NCI-H82 treated with DMSO at 0.1 percent for 48 hours (cell line): Measurements from ENCODE around the gene DHX32.
"Not testable (repeated sequence)": the region's sequence is repeated elsewhere in the genome, so short reads cannot be mapped to it uniquely, and the experiment has no call there.

Experiments
- DNase-seq: peaks from one replicate; lab custom pipeline; 2025; ENCODE audit not compliant: unreplicated experiment; lab: John Stamatoyannopoulos, UW

The DHX32 gene

DNA sequence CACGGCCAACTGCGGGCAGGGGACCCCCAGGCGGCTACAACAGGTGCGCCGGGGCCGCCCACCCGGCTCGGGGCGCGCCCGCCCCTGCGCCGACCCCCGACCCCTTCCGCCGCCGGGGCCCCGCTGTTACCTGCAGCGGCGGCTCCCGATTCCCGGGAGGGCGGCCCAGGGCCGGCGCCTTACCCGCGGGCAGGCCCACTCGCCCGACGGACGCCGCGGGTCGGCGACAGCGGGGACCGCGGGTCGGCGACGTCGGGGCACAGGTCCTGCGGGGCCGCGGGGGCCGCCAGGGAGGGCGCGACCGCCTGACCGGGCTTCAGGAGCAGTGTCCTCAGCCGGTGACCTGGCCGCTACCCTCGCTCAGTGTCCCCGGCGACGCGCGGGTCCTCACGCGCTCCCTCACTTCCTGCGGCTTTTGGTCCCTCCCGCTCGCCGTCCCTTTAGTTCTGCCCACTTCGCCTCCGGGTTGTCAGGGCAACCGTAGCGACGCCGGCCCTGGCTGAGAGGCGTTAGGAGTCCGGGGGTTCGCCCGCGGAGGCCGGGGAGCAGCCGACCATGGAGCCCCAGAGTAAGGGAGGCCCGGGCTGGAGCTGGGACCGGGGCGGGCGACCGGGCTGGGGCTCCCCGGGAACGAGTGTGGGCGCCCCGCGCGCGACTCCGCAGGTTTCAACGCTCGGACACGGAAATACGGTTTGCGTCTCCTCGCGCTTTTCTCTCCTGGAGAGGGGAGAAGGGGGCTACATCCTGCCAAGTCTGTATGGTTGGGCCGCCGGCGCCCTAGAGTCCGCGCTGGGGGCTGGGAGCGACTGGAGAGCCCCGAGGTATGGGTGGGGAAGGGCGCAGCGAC, 15.2 kb upstream of the DHX32 start, which contains the start of gene FANK1:
Gene FANK1, plus strand, starts transcription at position 477 of the 847 bp plus-strand sequence. Its CDS starts 79 bp downstream, at position 556.
- DNase-seq, result not testable (repeated sequence)

DNA sequence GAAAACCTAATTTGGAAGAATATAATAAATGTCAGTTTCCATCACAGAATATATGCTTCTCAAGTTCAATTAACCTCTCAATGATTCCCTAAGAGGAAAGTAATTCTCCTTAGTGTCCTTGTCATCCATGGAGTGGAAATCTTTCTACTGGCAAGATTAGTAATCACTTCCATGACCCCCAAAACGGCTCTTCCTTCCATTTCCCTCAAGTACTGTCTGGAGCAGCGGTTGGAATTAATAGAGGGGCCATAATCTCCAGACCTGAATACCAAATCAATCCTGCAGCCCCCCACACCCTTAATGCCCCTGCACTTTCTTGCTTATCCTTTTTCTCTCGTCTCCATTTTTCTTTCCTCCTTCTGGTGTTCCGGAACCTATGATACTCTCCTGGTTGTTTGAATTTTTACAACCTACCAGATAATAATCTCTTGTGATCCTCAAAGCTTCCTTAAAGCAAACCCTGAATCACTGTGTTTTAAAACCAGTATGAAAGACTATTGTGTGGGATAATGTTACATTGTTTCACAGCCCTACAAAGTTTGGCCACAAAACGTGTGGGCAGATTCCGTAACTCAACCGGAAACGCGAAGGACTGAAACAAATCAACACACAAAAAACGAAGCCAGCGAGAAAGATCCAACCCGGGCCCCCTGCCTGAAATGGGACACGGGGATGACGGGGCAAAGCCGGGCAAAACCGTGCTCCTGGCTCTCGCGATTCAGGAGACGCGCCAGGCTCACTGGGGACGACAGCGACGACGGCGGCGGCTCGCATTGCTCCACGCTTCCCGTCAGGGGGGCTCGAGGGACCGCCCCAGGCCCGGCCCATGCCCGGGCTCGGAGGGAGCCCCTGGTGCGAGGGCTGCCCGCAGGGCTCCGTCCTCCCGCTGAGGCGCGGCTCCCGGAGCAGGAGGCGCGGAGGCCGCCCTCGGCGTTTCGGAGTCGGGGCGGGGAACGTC, 14.3 kb upstream of the DHX32 start:
- not testable (repeated sequence) for DNase-seq

DNA sequence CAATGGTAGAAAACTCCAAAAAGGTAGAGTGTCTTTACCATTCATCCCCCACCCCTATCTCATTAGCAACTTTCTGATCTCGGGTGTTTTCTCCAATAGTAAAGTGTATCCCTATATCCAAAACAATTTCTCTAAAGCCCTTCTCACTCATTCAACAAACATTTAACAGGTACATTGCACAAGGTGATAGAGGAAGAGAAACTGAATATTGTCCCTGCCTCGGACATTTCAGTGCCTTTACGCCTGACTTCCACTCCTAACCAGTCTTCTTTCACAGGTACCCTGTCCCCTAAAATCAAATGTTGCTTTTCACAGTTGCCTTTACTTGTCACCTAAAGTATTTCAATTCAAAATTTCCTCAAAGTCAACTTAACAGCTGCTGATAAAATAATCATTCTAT, 13.1 kb upstream of the DHX32 start:
- not testable (repeated sequence) for DNase-seq

DNA sequence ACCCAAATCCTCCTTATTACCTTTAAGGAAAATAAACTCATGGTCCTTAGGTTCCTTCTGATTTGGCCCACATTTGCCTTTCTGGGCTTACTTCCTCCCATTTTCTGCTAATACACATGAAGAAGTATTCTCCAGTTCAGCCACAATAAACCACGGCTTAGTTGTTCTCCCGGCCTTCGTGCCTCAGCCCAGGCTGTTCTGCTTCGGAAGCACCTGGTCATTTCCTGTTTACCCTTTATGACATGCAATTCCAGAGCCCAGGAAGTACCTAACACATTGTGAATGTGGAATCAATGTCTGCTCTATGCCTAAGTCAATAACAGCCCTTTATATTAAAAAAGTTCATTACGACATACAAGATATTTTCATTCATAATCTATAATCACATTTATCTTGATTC, 11.3 kb upstream of the DHX32 start:
- not testable (repeated sequence) for DNase-seq

DNA sequence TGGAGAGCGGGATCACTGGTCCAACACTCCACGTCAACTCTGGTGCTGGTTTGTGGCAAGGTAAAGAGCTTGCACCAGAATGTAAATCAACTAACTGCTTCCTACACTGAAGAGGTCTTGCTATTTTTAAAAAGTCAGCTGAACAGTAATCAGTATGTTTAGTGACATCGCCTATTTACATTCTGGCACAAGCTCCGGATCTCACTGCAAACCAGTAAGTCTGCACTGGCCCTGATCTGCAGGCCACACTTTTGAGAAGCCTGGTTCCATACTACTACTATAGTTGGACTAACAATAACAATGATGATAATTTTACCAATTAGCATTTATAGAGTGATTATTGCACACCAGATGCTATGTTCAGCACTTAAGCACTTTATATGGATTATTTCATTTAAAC, 8.3 kb upstream of the DHX32 start:
- not testable (repeated sequence) for DNase-seq

DNA sequence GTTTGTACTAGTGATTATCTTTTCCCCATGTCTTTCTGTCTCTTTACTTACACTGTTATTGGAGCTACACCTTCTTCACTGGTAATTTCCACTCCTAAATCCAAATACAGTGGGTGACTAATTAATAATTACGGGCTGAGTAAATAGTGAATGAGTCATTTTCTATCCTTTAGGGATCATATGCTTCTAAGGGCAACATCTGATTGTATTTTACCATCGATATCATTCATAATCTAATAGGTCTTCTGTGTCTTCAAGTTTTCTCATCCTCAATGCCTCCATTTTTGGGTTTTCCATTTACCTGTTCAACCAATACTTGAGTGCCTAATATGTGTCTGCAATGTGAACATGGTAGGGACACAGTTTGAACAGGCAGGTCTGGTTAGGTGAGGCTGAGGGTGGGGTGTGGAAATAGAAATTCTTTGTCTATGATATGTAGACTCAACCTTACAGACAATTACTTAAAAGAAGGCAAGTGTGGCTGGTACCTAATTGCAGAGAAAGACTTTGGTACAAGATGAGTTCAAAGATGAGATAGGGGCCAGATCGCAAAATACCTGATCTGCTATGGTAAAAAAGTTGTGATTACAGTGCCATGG, 5.9 kb upstream of the DHX32 start:
- DNase-seq, result no peak

DNA sequence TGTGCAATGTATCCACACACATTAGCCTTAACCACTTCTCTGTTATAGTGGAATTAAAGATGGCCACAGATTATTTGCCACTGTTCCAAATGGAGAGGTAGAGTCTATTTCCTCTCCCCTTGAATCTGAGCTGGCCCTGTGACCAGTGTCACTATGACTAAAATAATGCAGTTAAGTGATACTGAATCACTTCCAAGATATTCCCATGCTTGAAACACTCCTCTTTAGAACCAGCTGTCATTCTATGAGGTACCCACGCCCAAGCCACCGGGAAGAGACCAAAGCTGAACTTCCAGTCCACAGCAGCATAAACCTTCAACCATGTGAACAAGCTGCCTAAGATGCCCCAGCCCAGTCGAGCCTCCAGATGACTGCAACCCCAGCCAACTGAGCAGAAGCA, 2.1 kb upstream of the DHX32 start:
- DNase-seq, result no peak

DNA sequence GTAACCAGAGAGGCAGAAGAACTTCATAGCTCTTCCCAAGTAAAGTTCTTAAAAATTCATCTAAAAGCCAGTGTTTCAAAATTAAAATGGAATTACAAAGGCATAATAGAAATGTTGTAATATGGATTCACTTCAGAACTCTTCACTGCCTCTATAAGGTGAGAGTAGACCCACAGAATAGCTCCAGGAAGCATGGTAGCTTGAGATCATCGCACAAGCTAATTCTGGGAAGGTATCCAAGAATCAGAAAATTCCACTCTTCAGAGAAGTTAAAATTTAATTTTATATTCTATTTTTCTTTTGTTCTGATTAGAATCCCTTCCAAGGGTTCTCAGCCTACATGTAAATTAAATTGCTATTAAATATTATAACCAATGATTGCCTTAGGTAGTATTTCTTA, 1.5 kb upstream of the DHX32 start:
- no peak for DNase-seq

DNA sequence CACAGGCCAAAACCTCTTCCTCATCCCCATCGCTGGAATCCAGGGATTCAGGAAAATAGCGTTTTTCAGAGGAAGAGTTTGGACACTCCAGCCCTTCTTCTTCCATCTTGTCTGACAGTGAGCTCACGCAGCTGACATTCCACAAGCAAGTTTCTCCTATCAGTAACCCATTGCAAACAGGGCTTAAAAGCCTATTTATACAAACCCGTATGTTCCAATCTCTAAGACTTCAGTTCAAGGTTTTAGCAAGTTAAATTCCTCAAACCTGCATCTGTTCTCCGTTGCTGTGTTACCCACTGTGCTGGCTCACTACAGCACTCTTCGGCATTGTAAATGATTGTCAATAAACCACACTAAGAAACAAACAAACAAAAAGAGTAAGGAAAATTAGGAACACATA, 373 bp downstream of the DHX32 start:
- DNase-seq, result no peak

DNA sequence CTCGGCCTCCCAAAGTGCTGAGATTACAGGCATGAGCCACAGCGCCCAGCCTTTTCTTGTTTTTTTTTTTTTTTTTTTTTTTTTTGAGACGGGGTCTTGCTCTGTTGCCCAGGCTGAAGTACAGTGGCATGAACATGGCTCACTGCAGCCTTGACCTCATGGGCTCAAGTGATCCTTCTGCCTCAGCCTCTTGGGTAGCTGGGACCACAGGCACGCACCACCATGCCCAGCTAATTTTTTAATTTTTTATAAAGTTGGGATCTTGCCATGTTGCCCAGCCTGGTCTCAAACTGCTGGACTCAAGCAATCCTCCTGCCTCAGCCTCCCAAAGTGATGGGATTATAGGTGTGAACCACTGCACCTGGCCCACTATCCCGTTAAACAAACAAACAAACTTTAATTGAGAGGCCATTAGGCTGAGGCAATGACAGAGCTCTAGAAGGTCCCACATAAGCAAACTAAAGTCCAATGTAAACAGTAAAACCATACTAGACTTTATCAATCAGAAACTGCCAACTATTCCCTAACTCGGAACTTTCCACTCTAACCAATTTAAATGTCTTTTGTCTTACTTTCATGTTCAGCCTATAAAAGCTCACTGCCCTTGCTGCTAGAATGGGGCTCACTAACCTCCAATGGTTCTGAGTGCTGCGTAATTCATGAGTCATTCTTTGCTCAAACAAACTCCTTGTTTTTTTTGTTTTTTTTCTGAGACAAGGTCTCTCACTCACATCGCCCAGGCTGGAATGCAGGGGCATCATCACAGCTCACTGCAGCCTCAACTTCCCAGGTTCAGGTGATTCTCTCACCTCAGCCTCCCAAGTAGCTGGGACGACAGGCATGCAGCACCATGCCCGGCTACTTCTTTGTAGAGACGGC, 1.9 kb downstream of the DHX32 start:
- DNase-seq, result no peak

DNA sequence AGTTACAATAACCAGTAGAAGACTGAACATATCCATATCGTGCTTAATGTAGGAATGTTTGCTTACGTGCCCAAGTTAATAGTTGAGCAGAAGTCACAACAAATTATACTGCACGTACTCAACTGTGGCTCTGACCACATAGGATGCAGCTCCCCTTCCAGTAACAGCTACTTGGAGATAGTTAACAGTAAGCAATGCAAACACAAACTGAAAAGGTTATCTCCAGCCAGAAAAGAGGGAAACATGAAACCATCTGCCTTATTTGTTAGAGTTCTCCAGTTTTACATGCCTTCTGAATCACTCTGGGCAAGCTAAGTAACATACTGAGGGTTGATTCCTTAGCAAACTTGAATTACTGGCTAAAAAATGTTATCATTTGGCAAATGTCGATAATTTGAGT, 9.8 kb downstream of the DHX32 start:
- DNase-seq, result no peak

DNA sequence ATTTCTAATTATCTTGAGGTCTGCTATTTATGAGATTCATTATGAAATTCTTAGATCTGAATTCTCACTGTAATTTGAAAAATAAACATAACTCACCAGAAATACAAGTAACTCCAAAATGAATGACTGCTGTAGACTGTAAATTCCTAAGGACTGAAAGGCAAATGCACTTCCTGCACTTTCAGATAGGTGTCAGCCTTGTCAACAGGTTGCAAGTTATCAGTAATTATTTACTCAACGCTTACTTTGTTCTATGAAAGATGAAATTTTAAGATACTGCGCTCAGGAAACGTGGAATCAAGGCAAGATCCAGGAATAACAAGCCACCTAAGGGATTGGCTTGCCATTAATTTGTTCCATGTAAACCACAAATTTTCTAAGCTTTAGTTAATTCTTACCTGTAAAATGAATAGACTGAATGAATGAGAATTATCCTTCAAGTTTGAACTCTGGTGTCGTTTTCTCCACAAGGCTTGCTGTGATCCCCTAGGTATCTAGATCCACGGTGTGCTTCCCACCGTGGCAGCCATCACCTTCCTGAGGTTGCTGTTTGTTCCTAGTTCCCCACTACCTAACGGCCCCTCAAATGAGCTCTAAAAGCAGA, 12.6 kb downstream of the DHX32 start:
- no peak for DNase-seq

DNA sequence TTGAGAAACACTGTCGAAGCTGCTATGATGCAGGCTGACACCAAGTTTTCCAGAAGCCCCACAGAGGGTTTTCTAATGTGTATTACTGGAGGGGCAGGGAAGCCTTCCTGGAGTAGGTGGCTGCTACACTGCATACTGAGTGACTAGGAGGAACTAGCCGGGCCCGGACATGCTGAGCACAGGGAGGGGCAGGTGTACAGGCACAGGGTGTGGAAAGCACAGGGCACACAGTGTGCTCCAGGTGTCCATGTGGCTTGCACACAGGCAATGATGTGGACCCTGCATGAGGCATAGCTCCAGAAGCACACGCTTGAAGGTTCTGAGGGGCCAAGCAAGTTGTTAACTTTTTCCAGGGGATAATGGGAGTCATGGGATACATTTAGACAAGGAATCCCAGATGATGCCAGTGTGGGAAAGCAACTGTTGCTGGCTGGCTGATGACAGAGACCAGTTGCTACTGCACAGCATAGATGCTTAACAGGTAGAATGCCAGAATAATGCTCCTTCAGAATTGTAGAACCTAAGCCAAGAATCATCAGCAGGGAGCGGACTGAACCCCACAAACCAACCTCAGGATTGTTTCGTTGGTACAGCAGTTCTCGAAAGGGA, 14.6 kb downstream of the DHX32 start:
- DNase-seq, result no peak

DNA sequence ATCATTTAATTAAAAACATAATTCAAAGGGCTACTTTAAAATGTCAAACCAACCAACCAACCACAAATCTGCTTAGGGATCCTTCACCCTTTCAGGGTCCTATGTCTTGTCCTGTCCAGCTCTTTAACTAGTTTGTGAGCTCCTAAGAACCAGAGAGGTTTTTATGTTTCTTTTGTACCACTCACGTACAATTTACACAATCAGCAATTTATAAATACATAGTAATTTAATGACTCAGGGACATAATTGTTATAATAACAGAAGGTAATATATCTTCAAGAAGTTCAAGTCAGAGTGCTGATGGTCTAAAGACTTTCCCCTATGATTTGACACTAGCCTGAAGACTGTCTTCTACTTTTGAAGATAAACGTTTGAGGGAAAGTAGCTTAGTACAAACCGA, 16.0 kb downstream of the DHX32 start:
- DNase-seq, result no peak

DNA sequence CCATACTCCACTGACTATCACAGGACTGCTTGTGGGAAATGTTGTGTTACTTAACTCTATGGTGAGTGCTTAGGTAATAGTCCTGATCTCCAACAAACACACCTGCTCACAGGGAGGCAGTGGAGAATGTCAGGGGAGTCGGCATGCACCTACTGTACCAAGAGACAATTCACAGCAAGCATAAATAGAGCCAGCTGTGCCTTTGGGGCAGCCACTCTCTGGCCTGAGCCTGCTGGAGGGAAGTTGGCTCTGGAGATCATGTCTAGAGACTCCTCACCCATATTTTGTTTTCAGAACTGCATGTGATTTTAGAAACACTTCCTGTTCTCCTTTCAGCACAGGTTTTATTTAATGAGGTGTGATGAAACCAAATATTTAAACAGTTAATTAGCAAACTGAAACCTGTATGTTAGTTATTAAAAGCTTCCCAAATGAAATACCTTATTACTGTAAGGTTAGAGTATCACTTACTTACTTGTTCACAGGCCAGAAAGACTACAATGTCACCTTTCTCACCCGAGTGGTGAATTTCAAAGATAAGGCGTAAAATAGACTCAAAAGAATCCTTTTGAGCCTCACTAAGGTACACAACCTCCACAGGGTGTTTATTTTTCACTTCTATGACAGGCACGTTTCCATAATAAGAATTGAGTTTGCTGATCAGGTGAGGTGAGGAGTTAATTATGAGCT, 21.8 kb downstream of the DHX32 start:
- DNase-seq, result no peak

DNA sequence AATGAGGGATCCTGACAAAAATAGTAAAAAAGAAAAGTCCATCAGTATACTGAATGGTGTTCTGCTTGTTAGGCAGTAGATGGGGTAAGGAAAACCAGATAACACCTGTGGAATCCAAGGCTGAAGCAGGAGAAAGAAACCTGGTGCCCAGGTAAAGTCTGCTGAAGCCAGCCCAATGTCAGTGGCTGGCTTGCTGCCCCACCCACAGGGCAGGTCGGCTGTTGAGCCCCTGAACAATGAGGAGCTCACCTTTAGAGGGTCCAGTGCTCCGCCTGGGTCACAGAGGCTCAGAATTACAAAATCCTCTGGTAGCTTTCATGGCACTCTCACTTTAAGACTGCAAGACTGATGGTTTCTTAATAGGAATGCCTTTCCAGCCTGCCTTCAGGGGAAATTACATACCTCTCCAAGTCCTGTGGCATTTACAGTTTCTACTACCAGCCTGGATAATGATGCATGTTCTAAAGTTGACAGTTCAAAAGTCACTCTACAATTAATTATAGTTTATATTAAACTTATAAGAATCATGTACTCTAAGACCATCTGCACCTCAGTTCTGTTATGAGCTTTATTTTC, 23.8 kb downstream of the DHX32 start:
- no peak for DNase-seq

DNA sequence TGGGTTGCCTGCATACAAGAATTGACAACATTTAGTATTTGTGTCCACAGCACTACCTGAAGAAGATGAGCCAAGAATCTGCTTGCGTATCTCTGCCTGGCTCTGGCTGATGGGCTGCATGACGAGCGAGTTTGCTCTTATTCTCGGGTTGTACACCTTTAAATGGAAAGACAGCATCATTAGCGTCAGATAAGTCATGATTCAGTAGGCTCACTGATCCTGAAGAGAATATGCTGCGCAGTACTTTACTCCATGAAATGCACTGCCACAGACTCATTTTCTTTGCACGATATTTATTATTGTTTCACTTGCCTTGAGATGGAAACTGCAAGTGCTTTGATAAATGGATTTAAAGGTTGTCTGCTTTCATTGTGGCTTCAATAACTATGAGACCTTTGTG, 28.6 kb downstream of the DHX32 start:
- no peak for DNase-seq
